Naive thymus-derived CD8-positive, alpha-beta T cell (primary cell): ENCODE results near the gene SRCIN1. TPM values are rescaled to one million over a fixed set of nuclear protein-coding genes. Genes with fewer than 3 reads are reported as not detected.

ENCODE experiments used
- ATAC-seq, 2 donors: fragments of 150-1000 bp; cut with Tn5 transposase in 1 of 2; sonication (Bioruptor Pico), chemical (Tn5 transposase) in 1 of 2; 1 replicate in 1 of 2; 2 replicates in 1 of 2; pipeline ENCODE4 v1.10.0; 2021; ENCODE audit warnings: mild to moderate bottlenecking in 2 of 2, moderate library complexity in 2 of 2
- POLR2A ChIA-PET: fragments of 350-600 bp; sonication (Branson Sonifier 250); formaldehyde crosslinking; loops from one replicate; lab custom pipeline; 2021; ENCODE audit warnings: antibody characterized with exemption; lab: Charles Lee
- DNase-seq, 10 donors: peaks; one replicate each; pipeline versions ENCODE4 v3.0.0 to v3.0.0-alpha.2; 2020 to 2022
- H3K27ac Mint-ChIP-seq, 10 donors: one replicate each; pipeline ENCODE4 v1.8.0; 2020 to 2022; ENCODE audit warnings: mild to moderate bottlenecking in 10 of 10, mixed read lengths in 10 of 10, moderate library complexity in 4 of 10, inconsistent platforms in 1 of 10
- H3K27me3 Mint-ChIP-seq, 5 donors: one replicate each; pipeline ENCODE4 v1.8.0; 2021 to 2022; ENCODE audit warnings: mixed read lengths in 5 of 5
- H3K36me3 Mint-ChIP-seq, 3 donors: one replicate each; pipeline ENCODE4 v1.8.0; 2020 to 2022; ENCODE audit warnings: mixed read lengths in 3 of 3, mild to moderate bottlenecking in 2 of 3, inconsistent platforms in 1 of 3
- H3K4me1 Mint-ChIP-seq, 4 donors: one replicate each; pipeline ENCODE4 v1.8.0; 2021 to 2022; ENCODE audit warnings: mixed read lengths in 4 of 4
- H3K4me3 Mint-ChIP-seq, 10 donors: one replicate each; pipeline ENCODE4 v1.8.0; 2020 to 2022; ENCODE audit warnings: mild to moderate bottlenecking in 10 of 10, mixed read lengths in 10 of 10, moderate library complexity in 6 of 10, inconsistent platforms in 1 of 10
- H3K9me3 Mint-ChIP-seq, 9 donors: one replicate each; pipeline ENCODE4 v1.8.0; 2020 to 2022; ENCODE audit warnings: mixed read lengths in 9 of 9, mild to moderate bottlenecking in 3 of 9, inconsistent platforms in 1 of 9, moderate library complexity in 1 of 9
- polyA plus RNA-seq, 3 donors: library from polyadenylated mRNA; unstranded; fragments of 300-500 nt; fragmentation: Illumina TruSeq; gene quantifications; one replicate each; pipeline ENCODE4 v1.2.3, GENCODE V29; 2021
- total RNA-seq, 8 experiments: library from RNA in 2 of 8; stranded (reverse) in 2 of 8; gene quantifications; one replicate each; pipeline ENCODE4 v1.2.3 and lab custom pipeline; 2021 to 2026

The SRCIN1 gene
- total and polyA plus RNA-seq, 5 experiments from 2014 or later = 0.16 to 0.60 TPM; not detected in 3

DNA sequence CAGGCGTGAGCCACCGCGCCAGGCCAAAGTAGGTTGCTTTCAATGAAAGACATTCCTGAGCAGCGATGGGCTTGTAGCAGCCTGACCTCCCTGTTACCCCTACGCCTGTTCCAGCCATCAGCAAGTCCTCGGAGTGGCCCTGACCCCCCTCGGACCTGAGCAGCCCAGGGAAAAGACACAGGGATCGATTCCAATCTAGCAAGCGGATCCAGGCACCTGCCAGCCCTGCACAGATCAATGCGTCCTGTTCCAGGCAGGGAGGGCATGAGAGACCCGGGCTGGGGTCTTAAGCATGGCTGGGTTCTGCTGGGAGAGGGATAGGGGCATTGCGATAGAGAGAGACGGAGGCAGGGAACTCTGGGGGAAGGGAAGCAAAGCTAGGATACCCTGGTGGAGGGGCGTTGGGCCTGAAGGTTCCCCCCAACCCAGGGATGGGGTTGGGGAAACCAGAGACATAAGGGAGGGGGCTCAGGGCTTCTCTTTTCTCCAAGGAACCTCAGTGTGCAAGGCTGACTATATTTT lies 21.9 kb downstream of the SRCIN1 start:
- ATAC-seq (no peak), DNase-seq (no peak)
- POLR2A ChIA-PET = interaction anchor here (1.7 kb wide), 1 partner anchor 26 kb away, joined by 5 read pairs; no protein-coding TSS in a partner anchor
- Mint-ChIP-seq H3K9me3 (no peaks in the 10 kb centered on the region), H3K27ac (peak overlapping the region in 1 of 10 donors; percentile 11), H3K4me3 (peak overlapping the region in 1 of 10 donors; percentile 51), H3K27me3 (peaks cover 33 to 79% (median 59%) of the 10 kb centered on the region in 5 donors), H3K4me1 (peaks cover 4 to 12% (median 7%) of the 10 kb centered on the region in 4 donors), H3K36me3 (no peaks in the 10 kb centered on the region)

DNA sequence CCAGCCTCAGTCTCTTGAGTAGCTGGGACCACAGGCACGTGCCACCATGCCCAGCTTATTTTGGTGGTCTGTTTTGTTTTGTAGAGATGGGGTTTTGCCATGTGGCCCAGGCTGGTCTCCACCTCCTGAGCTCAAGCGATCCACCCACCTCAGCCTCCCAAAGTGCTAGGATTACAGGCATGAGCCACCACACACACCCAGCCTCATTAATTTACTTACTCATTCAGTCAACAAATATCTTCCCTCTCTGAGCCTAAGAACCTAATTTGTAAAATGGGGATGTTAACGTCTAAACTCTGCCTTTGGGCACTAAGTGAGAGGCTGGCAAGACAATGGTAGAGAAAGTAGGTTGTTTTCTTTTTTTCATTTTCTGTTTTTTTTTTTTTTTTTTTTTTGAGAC lies 22.6 kb downstream of the SRCIN1 start:
- no peaks in the 10 kb centered on the region for H3K9me3 Mint-ChIP-seq
- POLR2A ChIA-PET = no interaction called here
- no peak overlapping the region for H3K4me3 Mint-ChIP-seq
- ATAC-seq = no peak
- H3K27me3 Mint-ChIP-seq = peaks cover 28 to 75% (median 55%) of the 10 kb centered on the region in 5 donors
- no peak overlapping the region for H3K27ac Mint-ChIP-seq
- peaks cover 4 to 16% (median 7%) of the 10 kb centered on the region in 4 donors for H3K4me1 Mint-ChIP-seq
- DNase-seq = no peak
- H3K36me3 Mint-ChIP-seq = no peaks in the 10 kb centered on the region

DNA sequence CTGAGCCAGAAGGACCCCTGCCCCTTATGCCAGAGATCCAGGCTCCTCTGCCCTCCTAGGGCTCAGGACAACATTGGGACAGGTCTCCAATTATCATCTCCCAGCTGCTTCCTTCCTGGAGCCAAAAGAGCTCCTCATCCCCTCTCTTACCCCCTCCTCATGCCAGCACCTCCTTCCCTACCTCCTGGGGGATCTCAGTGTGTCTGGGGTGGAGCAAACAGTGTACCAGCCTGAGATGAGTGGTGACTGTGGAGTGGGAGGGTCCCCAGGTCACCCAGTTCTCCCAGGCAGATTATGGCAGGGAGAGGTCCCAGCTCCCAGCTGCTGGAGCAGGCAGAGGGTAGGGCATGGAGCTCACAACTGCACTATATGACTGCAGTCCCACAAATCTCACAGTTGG lies 23.7 kb downstream of the SRCIN1 start:
- POLR2A ChIA-PET = no interaction called here
- Mint-ChIP-seq H3K4me1 (peaks cover 3 to 19% (median 12%) of the 10 kb centered on the region in 4 donors), H3K36me3 (no peaks in the 10 kb centered on the region), H3K4me3 (no peak overlapping the region), H3K27ac (no peak overlapping the region), H3K27me3 (peaks cover 29 to 76% (median 57%) of the 10 kb centered on the region in 5 donors), H3K9me3 (no peaks in the 10 kb centered on the region)
- no peak for ATAC-seq
- no peak for DNase-seq

DNA sequence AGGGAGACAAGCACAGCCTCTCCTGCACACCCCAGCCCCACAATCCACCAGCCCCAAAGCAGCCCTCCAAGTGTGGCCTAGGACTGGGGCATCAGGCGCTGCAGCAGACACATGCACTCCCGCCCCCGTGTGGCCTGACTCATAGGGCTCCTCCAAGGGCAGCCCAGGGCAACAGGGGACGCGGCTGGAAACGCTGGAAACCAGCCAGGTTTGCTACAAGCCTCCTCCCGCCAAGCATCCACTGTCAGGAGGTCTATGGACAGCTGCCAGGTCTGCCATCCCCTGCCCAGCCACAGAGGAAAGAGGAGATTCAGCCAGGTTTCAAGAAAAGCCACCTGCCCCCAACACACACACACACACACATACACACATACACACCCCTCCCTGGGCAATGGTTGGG lies 25.8 kb downstream of the SRCIN1 start:
- Mint-ChIP-seq H3K36me3 (peaks cover 0 to 2% (median 0%) of the 10 kb centered on the region in 3 donors), H3K4me3 (no peak overlapping the region), H3K9me3 (no peaks in the 10 kb centered on the region), H3K27ac (peak overlapping the region in 1 of 10 donors; percentile 78), H3K27me3 (peaks cover 41 to 80% (median 61%) of the 10 kb centered on the region in 5 donors), H3K4me1 (peaks cover 3 to 18% (median 11%) of the 10 kb centered on the region in 4 donors)
- ATAC-seq (no peak), DNase-seq (no peak)
- POLR2A ChIA-PET = no interaction called here

DNA sequence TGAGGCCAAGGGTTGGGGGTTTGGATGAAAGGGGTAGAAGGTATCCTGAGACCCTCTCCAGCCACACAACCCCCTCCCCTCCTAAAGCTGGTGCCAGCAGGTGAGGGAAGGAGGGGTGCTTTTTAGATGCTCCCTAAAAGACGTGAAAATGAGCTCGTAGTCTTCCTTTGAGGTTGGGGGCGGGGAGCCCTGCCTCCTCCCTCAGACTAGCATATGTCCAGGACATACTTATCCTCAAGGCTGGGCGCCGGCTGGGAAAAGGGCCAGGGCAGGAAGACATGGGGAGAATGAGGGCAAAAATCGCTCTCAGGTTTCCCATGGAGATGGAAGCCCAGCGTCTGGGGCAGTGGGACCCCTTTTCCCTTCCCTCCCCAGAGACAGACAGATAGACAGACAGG lies 26.7 kb downstream of the SRCIN1 start:
- H3K36me3 Mint-ChIP-seq = peaks cover 0 to 2% (median 0%) of the 10 kb centered on the region in 3 donors
- POLR2A ChIA-PET = no interaction called here
- DNase-seq (no peak), ATAC-seq (no peak)
- H3K9me3 Mint-ChIP-seq = no peaks in the 10 kb centered on the region
- H3K27ac Mint-ChIP-seq = peak overlapping the region in 1 of 10 donors; percentile 69
- H3K4me3 Mint-ChIP-seq = no peak overlapping the region
- H3K4me1 Mint-ChIP-seq = peaks cover under 1 to 10% (median 6%) of the 10 kb centered on the region in 4 donors
- peaks cover 40 to 82% (median 61%) of the 10 kb centered on the region in 5 donors for H3K27me3 Mint-ChIP-seq

DNA sequence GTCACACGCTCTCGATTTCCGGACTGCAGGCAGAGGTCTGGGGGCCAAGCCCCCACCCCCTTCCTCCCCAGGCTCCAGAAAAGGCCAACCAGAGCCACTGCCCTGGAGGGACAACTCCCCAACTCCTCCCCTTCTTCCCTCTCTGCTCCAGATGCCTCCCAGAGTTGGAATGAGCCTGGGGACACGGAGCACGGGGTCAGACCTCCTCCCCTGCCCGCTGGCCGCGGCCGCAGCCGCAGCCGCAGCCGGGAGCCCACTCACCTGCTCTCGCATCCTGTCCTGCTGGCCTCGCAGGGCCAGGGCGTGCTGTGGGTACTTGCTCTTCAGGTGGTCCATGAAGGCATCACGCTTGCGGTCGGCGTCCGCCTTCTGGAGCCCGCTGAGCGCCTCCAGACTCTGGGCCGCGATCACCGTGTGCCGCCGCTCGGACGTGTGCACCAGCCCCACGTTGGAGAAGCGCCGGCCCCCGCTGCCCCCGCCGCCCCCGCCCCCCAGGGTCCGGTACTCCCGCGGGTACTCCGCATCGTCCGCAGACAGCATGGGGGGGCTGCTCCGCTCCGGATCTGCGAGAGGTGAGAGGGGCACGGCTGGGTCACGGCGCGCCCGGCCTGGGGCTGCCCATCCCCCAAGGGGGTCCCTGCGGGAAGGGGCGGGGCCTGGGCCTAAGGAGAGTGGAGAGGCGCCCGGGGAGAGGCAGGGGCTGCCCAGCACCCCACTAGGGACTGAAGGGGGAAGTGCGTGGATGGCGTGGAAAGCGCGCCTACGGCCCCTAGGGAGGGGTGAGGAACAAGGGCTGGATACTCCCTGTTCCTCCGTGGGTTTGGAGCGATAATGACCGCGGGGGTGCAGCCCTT lies 27.3 kb downstream of the SRCIN1 start:
- DNase-seq (no peak), ATAC-seq (no peak)
- H3K9me3 Mint-ChIP-seq = peaks cover 0 to 2% (median 0%) of the 10 kb centered on the region in 9 donors
- POLR2A ChIA-PET = no interaction called here
- H3K4me3 Mint-ChIP-seq = peak overlapping the region in 4 of 10 donors; percentile 10 to 49 (median 41)
- H3K27ac Mint-ChIP-seq = peak overlapping the region in 1 of 10 donors; percentile 40
- peaks cover 3 to 12% (median 9%) of the 10 kb centered on the region in 4 donors for H3K4me1 Mint-ChIP-seq
- peaks cover 46 to 84% (median 66%) of the 10 kb centered on the region in 5 donors for H3K27me3 Mint-ChIP-seq
- peaks cover 0 to 2% (median 0%) of the 10 kb centered on the region in 3 donors for H3K36me3 Mint-ChIP-seq

DNA sequence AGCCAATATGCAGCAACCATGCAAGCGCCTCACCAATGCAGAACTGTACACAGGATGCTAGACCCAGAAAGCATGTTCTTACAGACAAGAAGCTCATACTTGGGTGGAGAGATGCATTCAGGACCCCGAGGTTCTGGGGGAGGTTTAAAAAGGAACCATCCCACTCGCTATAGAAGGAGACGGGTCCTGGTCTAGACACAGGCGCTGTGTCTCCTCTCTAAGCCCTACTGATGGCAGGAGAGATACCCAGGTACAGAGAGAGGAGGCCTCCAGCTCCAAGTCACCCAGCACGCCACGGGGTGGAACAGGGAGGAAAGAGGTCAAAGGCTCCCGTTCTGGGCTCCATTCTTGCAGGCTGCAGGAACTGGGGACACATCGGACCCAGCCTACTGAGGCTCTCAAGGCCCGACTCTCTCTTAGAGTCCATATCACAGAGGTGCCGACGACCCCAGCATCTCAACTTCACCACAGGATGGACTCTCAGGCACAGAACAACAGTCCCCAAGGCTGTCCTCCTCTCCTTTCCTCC lies 28.0 kb downstream of the SRCIN1 start:
- POLR2A ChIA-PET = no interaction called here
- H3K36me3 Mint-ChIP-seq = peaks cover 0 to 2% (median 0%) of the 10 kb centered on the region in 3 donors
- no peak for DNase-seq
- no peak overlapping the region for H3K27ac Mint-ChIP-seq
- H3K9me3 Mint-ChIP-seq = peaks cover 0 to 2% (median 0%) of the 10 kb centered on the region in 9 donors
- H3K4me1 Mint-ChIP-seq = peaks cover 6 to 16% (median 12%) of the 10 kb centered on the region in 4 donors
- peaks cover 50 to 87% (median 68%) of the 10 kb centered on the region in 5 donors for H3K27me3 Mint-ChIP-seq
- ATAC-seq = no peak
- H3K4me3 Mint-ChIP-seq = peak overlapping the region in 4 of 10 donors; percentile 10 to 44 (median 28)

DNA sequence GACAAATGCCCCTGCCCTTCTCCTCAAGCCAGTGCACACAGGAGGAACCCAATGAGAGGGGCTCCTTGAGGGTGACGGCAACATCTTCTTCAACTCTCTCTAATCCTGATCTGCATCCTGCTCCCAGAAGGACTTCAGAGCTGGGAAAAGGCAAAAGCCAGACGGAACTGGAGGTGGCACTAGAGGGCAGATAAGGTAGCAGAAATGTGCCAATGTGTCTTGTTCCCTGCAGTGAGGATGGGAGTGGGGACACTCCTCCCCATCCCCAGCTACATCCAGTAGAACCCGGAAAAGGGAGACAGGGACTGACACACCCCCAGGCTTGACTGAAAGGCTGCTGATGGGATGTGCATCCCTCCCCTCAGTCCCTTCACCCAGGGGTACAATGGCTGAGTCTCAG lies 28.5 kb downstream of the SRCIN1 start:
- ATAC-seq (no peak), DNase-seq (no peak)
- POLR2A ChIA-PET = no interaction called here
- Mint-ChIP-seq H3K9me3 (peaks cover 0 to 2% (median 0%) of the 10 kb centered on the region in 9 donors), H3K36me3 (peaks cover 0 to 2% (median 0%) of the 10 kb centered on the region in 3 donors), H3K27me3 (peaks cover 50 to 84% (median 68%) of the 10 kb centered on the region in 5 donors), H3K4me1 (peaks cover 6 to 17% (median 12%) of the 10 kb centered on the region in 4 donors), H3K27ac (no peak overlapping the region), H3K4me3 (no peak overlapping the region)

DNA sequence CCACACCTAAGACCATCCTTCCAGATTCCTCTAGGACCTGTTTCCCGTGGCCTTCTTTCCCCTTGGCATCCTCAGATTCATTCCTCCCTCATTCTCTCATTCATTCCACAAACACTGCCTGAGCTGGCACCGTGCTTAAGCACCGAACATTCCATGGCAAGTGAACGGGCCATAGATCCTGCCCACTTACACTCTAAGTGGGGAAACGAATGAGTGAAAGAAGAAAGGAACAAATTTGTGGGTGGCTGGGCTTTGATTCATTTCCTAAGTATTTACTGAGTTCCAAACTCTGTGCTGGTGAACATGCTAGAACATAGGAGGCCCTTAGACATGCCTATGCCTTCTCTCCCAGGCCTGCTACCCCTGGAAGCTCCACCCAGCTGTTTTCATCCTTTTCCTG lies 30.0 kb downstream of the SRCIN1 start:
- Mint-ChIP-seq H3K4me1 (peaks cover 9 to 22% (median 16%) of the 10 kb centered on the region in 4 donors), H3K9me3 (peaks cover 0 to 2% (median 0%) of the 10 kb centered on the region in 9 donors), H3K27ac (no peak overlapping the region), H3K4me3 (peak overlapping the region in 1 of 10 donors; percentile 26), H3K36me3 (peaks cover 0 to 2% (median 0%) of the 10 kb centered on the region in 3 donors), H3K27me3 (peaks cover 60 to 91% (median 77%) of the 10 kb centered on the region in 5 donors)
- ATAC-seq (no peak), DNase-seq (no peak)
- POLR2A ChIA-PET = interaction anchor here (0.6 kb wide), 1 partner anchor 35 kb away, joined by 3 read pairs; no protein-coding TSS in a partner anchor

DNA sequence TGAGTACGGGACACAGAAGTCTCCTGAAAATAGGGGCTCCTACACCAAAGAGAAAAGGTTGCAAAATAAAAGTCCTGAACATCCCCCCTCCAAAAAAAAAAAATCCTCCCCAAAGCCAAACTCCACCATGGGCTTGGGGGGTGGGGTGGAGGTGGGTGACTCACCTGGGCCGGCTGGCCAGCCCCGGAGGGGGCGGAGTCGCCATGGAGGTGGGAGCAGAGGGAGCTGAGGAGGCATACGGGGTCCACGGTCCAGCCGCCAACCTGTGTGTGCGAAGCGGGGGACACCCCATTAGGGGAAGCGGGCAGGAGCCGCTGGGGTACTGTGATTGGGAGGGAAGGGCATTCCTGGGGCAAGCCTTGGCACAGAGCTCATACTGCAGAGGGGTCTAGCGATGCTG lies 31.0 kb downstream of the SRCIN1 start:
- DNase-seq (no peak), ATAC-seq (no peak)
- Mint-ChIP-seq H3K36me3 (peaks cover 0 to 2% (median 0%) of the 10 kb centered on the region in 3 donors), H3K27ac (no peak overlapping the region), H3K4me1 (peaks cover 9 to 22% (median 15%) of the 10 kb centered on the region in 4 donors), H3K9me3 (peaks cover 0 to 2% (median 0%) of the 10 kb centered on the region in 9 donors), H3K4me3 (no peak overlapping the region), H3K27me3 (peaks cover 60 to 91% (median 76%) of the 10 kb centered on the region in 5 donors)
- POLR2A ChIA-PET = no interaction called here

DNA sequence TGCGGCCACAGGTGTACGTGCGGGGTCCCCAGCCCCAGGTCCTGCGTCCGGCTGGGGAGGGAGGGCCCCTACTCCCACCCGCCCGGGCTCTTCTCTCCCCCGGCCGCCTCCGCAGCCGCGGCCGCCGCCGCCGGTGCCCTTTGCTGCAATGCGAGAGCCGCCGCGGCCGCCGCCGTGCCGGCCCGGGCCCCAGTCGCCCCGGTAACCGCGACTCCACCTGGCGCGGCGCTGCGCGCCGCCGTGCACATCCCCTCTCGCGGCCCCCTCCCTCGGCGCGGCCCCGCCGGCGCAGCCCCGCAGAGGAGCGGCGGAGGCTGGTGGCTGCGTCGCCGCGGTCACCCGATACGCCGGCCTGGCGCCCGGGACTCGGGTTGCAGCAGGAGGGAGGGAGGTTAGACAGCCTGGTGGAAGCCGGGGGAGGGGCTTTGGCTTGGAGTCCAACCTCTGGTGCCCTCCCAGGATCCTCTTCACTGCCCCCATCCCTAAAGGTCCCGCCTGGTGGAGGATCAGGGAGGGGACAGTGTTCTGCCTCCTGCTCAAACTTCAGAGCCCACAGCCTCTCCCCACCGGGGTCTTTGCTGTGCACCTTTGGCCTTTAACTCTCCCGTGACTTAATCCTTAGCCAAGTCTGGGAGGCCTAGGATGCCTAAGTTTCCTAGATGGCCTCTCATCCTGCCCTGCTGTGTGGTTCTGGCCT lies 32.9 kb downstream of the SRCIN1 start:
- POLR2A ChIA-PET = no interaction called here
- no peak overlapping the region for H3K27ac Mint-ChIP-seq
- DNase-seq (peak in 2 of 10 donors; percentile 17 to 18), ATAC-seq (peak; percentile 73 to 86)
- H3K4me1 Mint-ChIP-seq = peaks cover 9 to 15% (median 12%) of the 10 kb centered on the region in 4 donors
- H3K36me3 Mint-ChIP-seq = peaks cover 0 to 3% (median 0%) of the 10 kb centered on the region in 3 donors
- H3K4me3 Mint-ChIP-seq = peak overlapping the region; percentile 41 to 75 (median 66)
- peaks cover 71 to 93% (median 81%) of the 10 kb centered on the region in 5 donors for H3K27me3 Mint-ChIP-seq
- H3K9me3 Mint-ChIP-seq = peaks cover 0 to 2% (median 0%) of the 10 kb centered on the region in 9 donors
